Measurements from ENCODE around the gene IL2RA. TPM values are rescaled to one million over a fixed set of nuclear protein-coding genes. Genes with fewer than 3 reads are reported as not detected.

IL2RA gene
- total RNA-seq, 1 experiment from 2014 or later: not detected

GRCh38 chr10:6077071-6077675 lies 15.0 kb upstream of the IL2RA start:
- Mint-ChIP-seq H3K4me3 (no peak overlapping the region), H3K27me3 (ENCODE audit: low read depth) (peaks cover 25% of the 10 kb centered on the region)

More at GRCh38 chr10:6077071-6077675, 15.0 kb upstream of the IL2RA start:
- no peaks in the 10 kb centered on the region; a peak in 1 of 7 replicates for H3K36me3 Mint-ChIP-seq (ENCODE audit: insufficient read depth in 1 of 3, low read depth in 3 of 3)
- H3K4me2 ChIP-seq (ENCODE audit: insufficient read depth, insufficient read length, low read length): no peak overlapping the region
- H3K56ac ChIP-seq (ENCODE audit: insufficient read length, low read depth, low read length): no peak overlapping the region
- H3K27ac Mint-ChIP-seq: no peak overlapping the region
- H3K9me3 Mint-ChIP-seq: peaks cover 2 to 5% of the 10 kb centered on the region in 2 experiments; a peak in 4 of 5 replicates
- no peaks in the 10 kb centered on the region for H3K4me1 ChIP-seq (ENCODE audit: insufficient read depth, low read length)
- no peak overlapping the region for H3K9ac ChIP-seq (ENCODE audit: extremely low read depth, insufficient read length, low read length)
- no peak overlapping the region for H2BK20ac ChIP-seq (ENCODE audit: low read depth, low read length, poor library complexity, severe bottlenecking)
- no peak overlapping the region for H3K4ac ChIP-seq (ENCODE audit: low read depth, low read length)
- no peak overlapping the region for H3K23ac ChIP-seq (ENCODE audit: insufficient read length, low read depth, low read length)
- H2BK15ac ChIP-seq (ENCODE audit: low read depth, low read length): no peak overlapping the region
- TF ChIP-seq CTCF (conservative IDR thresholded peaks at IDR 0.05): no peak
- no peak overlapping the region for H2BK12ac ChIP-seq (ENCODE audit: insufficient read length, low read depth, low read length)
- WGBS (ENCODE audit: extremely low coverage, insufficient read length, low lambda C conversion rate): no CpG with 5 or more reads among the region's 12 CpGs
- H4K8ac ChIP-seq (replicated peaks; ENCODE audit: insufficient read length, low read depth, low read length): no peak overlapping the region
- H3K27ac ChIP-seq (ENCODE audit: insufficient read length, low read depth, low read length): no peak overlapping the region
- no peak overlapping the region for H3K18ac ChIP-seq (ENCODE audit: insufficient read length, low read depth, low read length)
- no peak overlapping the region for H3K14ac ChIP-seq (ENCODE audit: insufficient read depth, low read length)
- no peak overlapping the region for H2BK120ac ChIP-seq (ENCODE audit: low read depth, low read length, poor library complexity, severe bottlenecking)
- DNase-seq: no peak
- no peaks in the 10 kb centered on the region for H4K20me1 ChIP-seq (ENCODE audit: control insufficient read depth, insufficient read depth, insufficient read length)
- no peaks in the 10 kb centered on the region for H3K23me2 ChIP-seq (ENCODE audit: insufficient read length, low read depth, low read length, poor library complexity, severe bottlenecking)
- H3K79me2 ChIP-seq (ENCODE audit: insufficient read depth, low read length): no peaks in the 10 kb centered on the region
- no peaks in the 10 kb centered on the region for H3K79me1 ChIP-seq (ENCODE audit: insufficient read depth, low read depth, low read length, poor library complexity, severe bottlenecking)
- no peak overlapping the region for H2BK5ac ChIP-seq (ENCODE audit: insufficient read length, low read length)
- H4K5ac ChIP-seq (ENCODE audit: insufficient read length, low read depth, low read length): no peak overlapping the region
- no peaks in the 10 kb centered on the region for H3K9me3 ChIP-seq (ENCODE audit: control insufficient read depth, low read depth, low read length)
- H3K27me3 ChIP-seq (ENCODE audit: insufficient read depth, low read length): no peaks in the 10 kb centered on the region
- H2AK5ac ChIP-seq (ENCODE audit: insufficient read length, low read length): no peak overlapping the region
- H2AFZ ChIP-seq (ENCODE audit: low read length): no peak overlapping the region
- H3T11ph ChIP-seq (ENCODE audit: low read length): no peak overlapping the region
- no peaks in the 10 kb centered on the region for H3K4me1 Mint-ChIP-seq
- no peak overlapping the region for H4K91ac ChIP-seq (ENCODE audit: insufficient read length, low read depth, low read length)

Data from H9 (cell line).